ENCODE data around the gene FMN2.

DNA sequence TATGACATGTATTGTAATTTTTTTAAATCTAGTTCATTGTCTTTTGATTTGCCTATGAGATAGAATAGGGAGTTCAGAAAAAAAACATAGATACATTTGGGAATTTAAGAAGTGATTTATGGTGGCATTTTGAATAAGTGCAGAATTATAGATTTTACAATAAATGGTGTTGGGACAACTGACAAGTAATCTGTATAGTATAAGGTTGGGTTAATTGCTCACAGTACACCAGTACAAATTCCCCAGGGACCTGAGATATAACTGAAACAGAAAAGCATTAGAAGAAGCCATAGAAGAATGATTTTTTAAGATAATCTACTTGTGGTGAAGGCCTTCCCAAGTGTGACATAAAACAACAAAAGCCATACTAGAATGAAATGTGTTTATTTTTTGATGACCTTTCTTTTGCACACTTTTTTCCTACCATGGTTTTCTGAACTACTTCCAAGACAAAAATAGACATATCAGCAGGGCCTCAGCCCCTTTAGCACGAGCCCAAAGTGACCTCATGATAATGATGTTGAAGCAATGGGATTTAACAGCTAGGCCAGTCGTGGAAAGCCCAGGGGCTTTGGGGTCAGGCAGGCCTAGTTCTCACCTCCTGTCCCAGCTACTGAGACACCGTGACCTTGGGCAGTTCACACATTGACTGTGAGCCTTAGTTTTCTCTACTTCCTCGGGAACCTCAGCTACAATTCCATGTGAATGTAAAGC lies 432.8 kb downstream of the FMN2 start:
- TF ChIP-seq, protein P1, sequence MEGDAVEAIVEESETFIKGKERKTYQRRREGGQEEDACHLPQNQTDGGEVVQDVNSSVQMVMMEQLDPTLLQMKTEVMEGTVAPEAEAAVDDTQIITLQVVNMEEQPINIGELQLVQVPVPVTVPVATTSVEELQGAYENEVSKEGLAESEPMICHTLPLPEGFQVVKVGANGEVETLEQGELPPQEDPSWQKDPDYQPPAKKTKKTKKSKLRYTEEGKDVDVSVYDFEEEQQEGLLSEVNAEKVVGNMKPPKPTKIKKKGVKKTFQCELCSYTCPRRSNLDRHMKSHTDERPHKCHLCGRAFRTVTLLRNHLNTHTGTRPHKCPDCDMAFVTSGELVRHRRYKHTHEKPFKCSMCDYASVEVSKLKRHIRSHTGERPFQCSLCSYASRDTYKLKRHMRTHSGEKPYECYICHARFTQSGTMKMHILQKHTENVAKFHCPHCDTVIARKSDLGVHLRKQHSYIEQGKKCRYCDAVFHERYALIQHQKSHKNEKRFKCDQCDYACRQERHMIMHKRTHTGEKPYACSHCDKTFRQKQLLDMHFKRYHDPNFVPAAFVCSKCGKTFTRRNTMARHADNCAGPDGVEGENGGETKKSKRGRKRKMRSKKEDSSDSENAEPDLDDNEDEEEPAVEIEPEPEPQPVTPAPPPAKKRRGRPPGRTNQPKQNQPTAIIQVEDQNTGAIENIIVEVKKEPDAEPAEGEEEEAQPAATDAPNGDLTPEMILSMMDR (IDR thresholded peaks at IDR 0.05), result no peak
- no peak for TF ChIP-seq ZFX (IDR thresholded peaks at IDR 0.05; ENCODE audit: borderline replicate concordance)
